Neutrophil (primary cell): ENCODE measurements around the gene PCCB.
"Not testable (repeated sequence)": the region's sequence is repeated elsewhere in the genome, so short reads cannot be mapped to it uniquely, and the experiment has no call there.

Experiments used
- H3K27ac ChIP-seq: fragments of 200-600 bp; sonication (generic); 2 replicates; pipeline ENCODE4 v1.5.1; 2016; ENCODE audit warnings: mild to moderate bottlenecking, moderate library complexity
- H3K27me3 ChIP-seq: fragments of 200-600 bp; sonication (generic); 2 replicates; pipeline ENCODE4 v1.6.0; 2016; ENCODE audit warnings: mild to moderate bottlenecking
- H3K36me3 ChIP-seq: fragments of 200-600 bp; sonication (generic); 2 replicates; pipeline ENCODE4 v1.5.1; 2017
- H3K4me1 ChIP-seq, 2 experiments: fragments of 200-600 bp in 1 of 2; sonication (generic) in 1 of 2; 1 replicate in 1 of 2; 2 replicates in 1 of 2; pipeline versions ENCODE4 v1.5.1 to v1.6.1; 2013 to 2016; ENCODE audit warnings: low read depth in 1 of 2, low read length in 1 of 2, mild to moderate bottlenecking in 1 of 2, moderate library complexity in 1 of 2; ENCODE audit not compliant: control insufficient read depth in 1 of 2, insufficient read depth in 1 of 2
- H3K4me3 ChIP-seq, 2 experiments: fragments of 200-600 bp in 1 of 2; sonication (generic) in 1 of 2; 1 replicate in 1 of 2; 2 replicates in 1 of 2; pipeline ENCODE4 v1.5.1; 2013 to 2016; ENCODE audit warnings: low read depth in 1 of 2, low read length in 1 of 2, mild to moderate bottlenecking in 1 of 2, moderate library complexity in 1 of 2
- H3K9me3 ChIP-seq: fragments of 200-600 bp; sonication (generic); 2 replicates; pipeline ENCODE4 v1.5.1; 2016
- CTCF ChIP-seq: fragments of 200-600 bp; sonication (generic); IDR thresholded peaks from 2 replicates; pipeline ENCODE4 v1.5.1; 2016; ENCODE audit warnings: antibody characterized with exemption

Gene PCCB

GRCh38 chr3:136262559-136262958 lies 12.4 kb downstream of the PCCB start:
- H3K4me3 ChIP-seq: no peak overlapping the region
- no peaks in the 10 kb centered on the region for H3K9me3 ChIP-seq
- no peaks in the 10 kb centered on the region for H3K4me1 ChIP-seq
- H3K27ac ChIP-seq: no peak overlapping the region
- no peaks in the 10 kb centered on the region for H3K36me3 ChIP-seq
- TF ChIP-seq CTCF: no peak
- H3K27me3 ChIP-seq: no peaks in the 10 kb centered on the region

GRCh38 chr3:136263251-136263650 lies 13.1 kb downstream of the PCCB start:
- TF ChIP-seq CTCF: no peak
- Histone ChIP-seq H3K27ac (no peak overlapping the region), H3K4me1 (no peaks in the 10 kb centered on the region), H3K4me3 (no peak overlapping the region), H3K9me3 (no peaks in the 10 kb centered on the region), H3K36me3 (no peaks in the 10 kb centered on the region), H3K27me3 (no peaks in the 10 kb centered on the region)

GRCh38 chr3:136266468-136267125 lies 16.5 kb downstream of the PCCB start:
- not testable (repeated sequence) for H3K4me3 ChIP-seq, H3K9me3 ChIP-seq, H3K27me3 ChIP-seq, H3K4me1 ChIP-seq, H3K27ac ChIP-seq, H3K36me3 ChIP-seq

- TF ChIP-seq CTCF: no peak
- no peak overlapping the region for H3K27ac ChIP-seq
- no peaks in the 10 kb centered on the region for H3K36me3 ChIP-seq
Observed at GRCh38 chr3:136267235-136267634, 17.1 kb downstream of the PCCB start.

GRCh38 chr3:136270179-136270578 lies 20.0 kb downstream of the PCCB start:
- Histone ChIP-seq H3K9me3 (no peaks in the 10 kb centered on the region), H3K36me3 (no peaks in the 10 kb centered on the region), H3K27me3 (no peaks in the 10 kb centered on the region), H3K4me1 (no peaks in the 10 kb centered on the region), H3K4me3 (no peak overlapping the region), H3K27ac (no peak overlapping the region)
- no peak for TF ChIP-seq CTCF

More at GRCh38 chr3:136267235-136267634, 17.1 kb downstream of the PCCB start:
- H3K27me3 ChIP-seq: no peaks in the 10 kb centered on the region
- H3K9me3 ChIP-seq: no peaks in the 10 kb centered on the region
- no peak overlapping the region for H3K4me3 ChIP-seq
- no peaks in the 10 kb centered on the region for H3K4me1 ChIP-seq

- H3K4me3 ChIP-seq, H3K9me3 ChIP-seq, H3K4me1 ChIP-seq, H3K27me3 ChIP-seq, H3K27ac ChIP-seq, H3K36me3 ChIP-seq: not testable (repeated sequence)
Observed at GRCh38 chr3:136271626-136272025, 21.5 kb downstream of the PCCB start.
